Purkinje cell (primary cell): ENCODE measurements around the gene MICAL2. TPM values are rescaled to one million over a fixed set of nuclear protein-coding genes. Genes with fewer than 3 reads are reported as not detected.

Experiments used
- polyA plus RNA-seq: library from polyadenylated mRNA; unstranded; fragments of >200 nt; fragmentation: Nextera tagmentation; gene quantifications from 2 replicates; pipeline ENCODE4 v1.2.1, GENCODE V29; 2014

MICAL2 gene
- 18.8 and 88.5 TPM in 2 replicates for polyA plus RNA-seq

GRCh38 chr11:12110201-12110713, at the start of gene MICAL2:
Gene MICAL2, plus strand, starts transcription at chr11:12110590. Its CDS starts 51,566 bp downstream, at chr11:12162156.

Other genes starting within 250 kb of the MICAL2 start
- 13.1 and 160 TPM in 2 replicates for gene DKK3, start 102.0 kb upstream of the MICAL2 start, polyA plus RNA-seq